H1 (cell line): ENCODE measurements around the gene UXT. TPM values are rescaled to one million over a fixed set of nuclear protein-coding genes. Genes with fewer than 3 reads are reported as not detected.

ENCODE experiments used
- CTCF ChIA-PET: fragments of 300-600 bp; sonication (Branson Sonifier 250); formaldehyde crosslinking; loops from one replicate; lab custom pipeline; 2021; ENCODE audit not compliant: partially characterized antibody; lab: Charles Lee
- POLR2A ChIA-PET: fragments of 300-600 bp; sonication (Branson Sonifier 250); formaldehyde crosslinking; loops from one replicate; lab custom pipeline; 2021; ENCODE audit warnings: inconsistent platforms; ENCODE audit not compliant: partially characterized antibody; lab: Charles Lee
- DNase-seq, 2 experiments: peaks; one replicate each; pipeline versions ENCODE4 v3.0.0 to v3.0.0-alpha.2; 2010 to 2022; ENCODE audit warnings: low spot score in 2 of 2, low read depth in 1 of 2, mixed read lengths in 1 of 2
- FAIRE-seq: peaks from 2 replicates; lab custom pipeline; 2011; peaks lifted over from hg19 to GRCh38; lab: Jason Lieb, UNC
- H2AFZ ChIP-seq: 2 replicates; pipeline ENCODE4 v1.8.1; 2012; ENCODE audit warnings: low read length, inconsistent platforms
- H2AK5ac ChIP-seq: 2 replicates; pipeline ENCODE4 v1.6.1; 2013; ENCODE audit warnings: low read depth, low read length
- H2BK120ac ChIP-seq: replicated peaks from 2 replicates; pipeline ENCODE3; 2013; ENCODE audit warnings: low read depth, low read length, inconsistent platforms
- H2BK12ac ChIP-seq: 2 replicates; pipeline ENCODE4 v1.6.1; 2013; ENCODE audit warnings: low read depth, low read length
- H2BK15ac ChIP-seq: 2 replicates; pipeline ENCODE4 v1.6.1; 2013; ENCODE audit warnings: low read length
- H2BK20ac ChIP-seq: 2 replicates; pipeline ENCODE4 v1.6.1; 2013; ENCODE audit warnings: low read length
- H2BK5ac ChIP-seq: 2 replicates; pipeline ENCODE4 v1.6.1; 2013; ENCODE audit warnings: low read depth, low read length
- H3K14ac ChIP-seq: 2 replicates; pipeline ENCODE4 v1.6.1; 2013; ENCODE audit warnings: inconsistent platforms; ENCODE audit not compliant: insufficient read length
- H3K18ac ChIP-seq: 2 replicates; pipeline ENCODE4 v1.6.1; 2013; ENCODE audit warnings: low read length; ENCODE audit errors: extremely low read depth
- H3K23ac ChIP-seq: 2 replicates; pipeline ENCODE4 v1.6.1; 2013; ENCODE audit warnings: inconsistent platforms; ENCODE audit not compliant: insufficient read length
- H3K23me2 ChIP-seq: 2 replicates; pipeline ENCODE4 v1.6.1; 2013; ENCODE audit warnings: low read depth, low read length
- H3K27ac ChIP-seq: 2 replicates; pipeline ENCODE4 v1.6.1; 2011; ENCODE audit warnings: low read depth, low read length, inconsistent platforms
- H3K27me3 ChIP-seq, 4 experiments: replicated peaks in 1 of 4; 1 replicate in 1 of 4; 2 replicates in 3 of 4; pipeline versions ENCODE4 v1.6.1 to v1.8.1; 2011 to 2013; ENCODE audit warnings: low read length in 3 of 4, mild to moderate bottlenecking in 3 of 4, inconsistent platforms in 2 of 4, mixed read lengths in 2 of 4, moderate library complexity in 1 of 4; ENCODE audit not compliant: control insufficient read depth in 3 of 4, insufficient read depth in 3 of 4; ENCODE audit errors: extremely low read depth in 1 of 4
- H3K36me3 ChIP-seq, 4 experiments: 2 replicates each; pipeline versions ENCODE4 v1.6.1 to v1.8.1; 2011 to 2013; ENCODE audit warnings: mild to moderate bottlenecking in 4 of 4, low read length in 3 of 4, moderate library complexity in 2 of 4, control low read depth in 1 of 4, inconsistent platforms in 1 of 4; ENCODE audit not compliant: insufficient read depth in 4 of 4, control insufficient read depth in 2 of 4
- H3K4ac ChIP-seq: replicated peaks from 2 replicates; pipeline ENCODE3; 2013; ENCODE audit warnings: low read length, low read depth, mixed read lengths, inconsistent platforms; ENCODE audit not compliant: insufficient read length
- H3K4me1 ChIP-seq, 4 experiments: replicated peaks in 1 of 4; 1 replicate in 1 of 4; 2 replicates in 3 of 4; pipeline versions ENCODE4 v1.6.1 to v1.8.1; 2011 to 2013; ENCODE audit warnings: low read length in 3 of 4, inconsistent platforms in 2 of 4, mixed read lengths in 1 of 4; ENCODE audit not compliant: insufficient read depth in 4 of 4, control insufficient read depth in 3 of 4
- H3K4me2 ChIP-seq, 2 experiments: 2 replicates each; pipeline versions ENCODE4 v1.6.1 to v1.8.1; 2011 to 2013; ENCODE audit warnings: low read depth in 2 of 2, low read length in 2 of 2, control low read depth in 1 of 2, inconsistent platforms in 1 of 2, mild to moderate bottlenecking in 1 of 2; ENCODE audit not compliant: insufficient read depth in 1 of 2
- H3K4me3 ChIP-seq, 4 experiments: fragments of 200-600, 300-600 bp in 1 of 4; sonication (generic), shearing (Covaris generic), sonication (Bioruptor Twin) in 1 of 4; 2 replicates each; pipeline versions ENCODE4 v1.5.1 to v1.8.1; 2011 to 2016; ENCODE audit warnings: low read length in 4 of 4, low read depth in 3 of 4, control low read depth in 2 of 4, inconsistent platforms in 2 of 4, mild to moderate bottlenecking in 2 of 4, mixed read lengths in 1 of 4, moderate library complexity in 1 of 4; ENCODE audit not compliant: insufficient read depth in 2 of 4; ENCODE audit errors: extremely low read depth in 1 of 4
- H3K56ac ChIP-seq: replicated peaks from 2 replicates; pipeline ENCODE3; 2013; ENCODE audit warnings: low read depth, mild to moderate bottlenecking, mixed read lengths, low read length, inconsistent platforms; ENCODE audit not compliant: insufficient read length
- H3K79me1 ChIP-seq: 2 replicates; pipeline ENCODE4 v1.6.1; 2013; ENCODE audit warnings: low read depth, low read length, control low read depth
- H3K79me2 ChIP-seq, 2 experiments: 2 replicates each; pipeline versions ENCODE4 v1.6.1 to v1.8.1; 2012 to 2013; ENCODE audit warnings: low read length in 2 of 2, mild to moderate bottlenecking in 2 of 2, inconsistent platforms in 1 of 2; ENCODE audit not compliant: insufficient read depth in 2 of 2, control insufficient read depth in 1 of 2
- H3K9ac ChIP-seq, 4 experiments: replicated peaks in 1 of 4; 1 replicate in 1 of 4; 2 replicates in 3 of 4; pipeline versions ENCODE4 v1.6.1 to v1.8.1; 2011 to 2013; ENCODE audit warnings: low read depth in 3 of 4, low read length in 3 of 4, control low read depth in 2 of 4, mild to moderate bottlenecking in 2 of 4, moderate library complexity in 2 of 4, inconsistent platforms in 1 of 4; ENCODE audit errors: extremely low read depth in 1 of 4
- H3K9me3 ChIP-seq, 2 experiments: 2 replicates each; pipeline versions ENCODE4 v1.6.1 to v1.8.1; 2012 to 2013; ENCODE audit warnings: mild to moderate bottlenecking in 2 of 2, moderate library complexity in 2 of 2, control low read depth in 1 of 2, inconsistent platforms in 1 of 2, low read depth in 1 of 2, low read length in 1 of 2, mixed read lengths in 1 of 2; ENCODE audit not compliant: insufficient read depth in 2 of 2
- H4K20me1 ChIP-seq, 2 experiments: replicated peaks in 1 of 2; 2 replicates each; pipeline versions ENCODE3 to v1.8.1; 2011 to 2013; ENCODE audit warnings: inconsistent platforms in 2 of 2, low read length in 2 of 2, mild to moderate bottlenecking in 1 of 2; ENCODE audit not compliant: insufficient read depth in 2 of 2, control insufficient read depth in 1 of 2
- H4K5ac ChIP-seq: 2 replicates; pipeline ENCODE4 v1.6.1; 2013; ENCODE audit warnings: low read length, low read depth, mixed read lengths, inconsistent platforms; ENCODE audit not compliant: insufficient read length
- H4K8ac ChIP-seq: 2 replicates; pipeline ENCODE4 v1.8.0; 2013; ENCODE audit warnings: mild to moderate bottlenecking, moderate library complexity, low read length, inconsistent platforms; ENCODE audit not compliant: insufficient read depth; ENCODE audit errors: extremely low read depth
- H4K91ac ChIP-seq: replicated peaks from 2 replicates; pipeline ENCODE3; 2013; ENCODE audit warnings: low read length, mixed read lengths, inconsistent platforms; ENCODE audit not compliant: insufficient read length
- ATF2 ChIP-seq: IDR thresholded peaks from 2 replicates; pipeline ENCODE4 v1.6.1; 2012; ENCODE audit warnings: low read length, inconsistent platforms
- BACH1 ChIP-seq: IDR thresholded peaks from 2 replicates; pipeline ENCODE4 v1.6.1; 2012; ENCODE audit warnings: low read length, improper control_type of control experiment
- FOSL1 ChIP-seq: IDR thresholded peaks from 2 replicates; pipeline ENCODE4 v1.6.1; 2011; ENCODE audit warnings: mild to moderate bottlenecking, low read depth, low read length, moderate library complexity; ENCODE audit not compliant: insufficient read depth
- POU5F1 ChIP-seq: IDR thresholded peaks from 2 replicates; pipeline ENCODE4 v1.6.1; 2011; ENCODE audit warnings: low read depth, mild to moderate bottlenecking, low read length, moderate library complexity
- RAD21 ChIP-seq, 2 experiments: IDR thresholded peaks in 1 of 2; conservative IDR thresholded peaks in 1 of 2; 2 replicates each; pipeline ENCODE4 v1.6.1; 2011; ENCODE audit warnings: low read depth in 2 of 2, low read length in 2 of 2, improper control_type of control experiment in 1 of 2, inconsistent platforms in 1 of 2, mild to moderate bottlenecking in 1 of 2, moderate library complexity in 1 of 2
- TBP ChIP-seq: IDR thresholded peaks from 2 replicates; pipeline ENCODE4 v1.6.1; 2011; ENCODE audit warnings: low read depth, low read length, improper control_type of control experiment
- TCF12 ChIP-seq: IDR thresholded peaks from 2 replicates; pipeline ENCODE4 v1.6.1; 2011; ENCODE audit warnings: low read depth, mild to moderate bottlenecking, low read length
- WGBS, 2 experiments: shearing (Covaris generic) in 1 of 2; methylation state at CpG; one replicate each; pipeline versions ENCODE4 v1.1.6 to v1.1.7; 2013 to 2015; ENCODE audit warnings: low lambda C conversion rate in 2 of 2, mixed read lengths in 2 of 2, inconsistent platforms in 1 of 2, low coverage in 1 of 2, missing lambda C conversion rate in 1 of 2; ENCODE audit not compliant: insufficient replicate concordance in 2 of 2, insufficient coverage in 1 of 2, insufficient read length in 1 of 2; ENCODE audit errors: extremely low coverage in 1 of 2, missing lambda C conversion rate in 1 of 2; 5-methylcytosine and 5-hydroxymethylcytosine counted together
- polyA plus RNA-seq, 7 experiments: library from polyadenylated mRNA; depleted of rRNA in 3 of 7; stranded (reverse) in 5 of 7; unstranded in 2 of 7; fragments of >200 nt in 5 of 7; fragments of 200-250 nt in 2 of 7; gene quantifications; 1 replicate in 5 of 7; 2 replicates in 1 of 7; 4 replicates in 1 of 7; pipeline versions ENCODE4 v1.2.1 to v1.2.3, GENCODE V29; 2011 to 2013; ENCODE audit warnings: missing spikeins in 2 of 7, mixed read lengths in 2 of 7
- total RNA-seq: library from RNA; stranded (reverse); fragmentation: NEBNext Ultra II Directional; extraction: Animal tissue kit (Norgen Biotek cat#: 25700); gene quantifications from 2 replicates; pipeline ENCODE4 v1.2.1, GENCODE V29; 2021
- TF ChIP-seq, protein P1 (sequence below), 3 experiments: IDR thresholded peaks; 1 replicate in 2 of 3; 2 replicates in 1 of 3; pipeline versions ENCODE4 v1.5.1 to v1.6.1; 2011; ENCODE audit warnings: low read length in 3 of 3, mild to moderate bottlenecking in 3 of 3, inconsistent platforms in 2 of 3, low read depth in 1 of 3, moderate library complexity in 1 of 3; ENCODE audit not compliant: insufficient read depth in 1 of 3; ENCODE audit errors: control extremely low read depth in 1 of 3

Gene UXT
- total and polyA plus RNA-seq, 2 of the 8 experiments (the other 6 are each of a cell fraction or from before 2014, with no cell fraction given) = 69.4 to 116 TPM

DNA sequence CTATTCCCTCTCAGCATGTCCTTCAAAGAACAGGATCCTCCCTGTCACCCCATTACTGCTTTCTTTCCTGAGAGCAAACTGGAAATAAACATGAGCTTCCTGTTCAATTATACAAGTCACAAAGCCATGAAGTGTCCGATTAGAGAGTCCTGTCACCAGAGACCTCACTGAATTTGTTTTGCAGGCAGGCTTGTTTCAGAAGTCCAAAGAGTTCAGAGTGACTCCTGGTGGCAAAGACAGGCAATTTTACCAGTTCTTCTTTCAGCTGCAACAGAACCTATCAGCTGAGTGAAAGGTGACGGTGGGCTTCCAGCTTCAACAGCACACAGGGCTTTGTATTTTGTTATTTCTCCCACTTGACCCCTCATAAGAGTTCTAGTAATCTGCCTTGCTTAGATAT is 15.1 kb downstream of the UXT start:
- Histone ChIP-seq H2BK20ac (no peak overlapping the region), H4K20me1 (peaks cover 0 to 8% of the 10 kb centered on the region in 2 experiments), H3K4me2 (no peak overlapping the region), H3K56ac (no peak overlapping the region), H3K9me3 (peaks cover 5 to 6% of the 10 kb centered on the region in 2 experiments; a peak in 2 of 4 replicates), H3K4me3 (no peak overlapping the region), H2AK5ac (no peak overlapping the region), H2BK12ac (no peak overlapping the region), H3K9ac (no peak overlapping the region), H2BK5ac (no peak overlapping the region), H4K8ac (no peak overlapping the region), H3K23ac (no peak overlapping the region), H3K27me3 (no peaks in the 10 kb centered on the region), H3K4me1 (peaks cover 0 to 1% (median 0%) of the 10 kb centered on the region in 4 experiments; a peak in 1 of 7 replicates), H3K14ac (no peak overlapping the region), H3K18ac (no peak overlapping the region), H4K5ac (no peak overlapping the region), H4K91ac (no peak overlapping the region), H3K36me3 (peaks cover 2 to 26% (median 13%) of the 10 kb centered on the region in 4 experiments; a peak in 6 of 8 replicates), H2BK15ac (no peak overlapping the region), H3K79me1 (no peaks in the 10 kb centered on the region), H2BK120ac (no peak overlapping the region), H3K23me2 (no peaks in the 10 kb centered on the region), H2AFZ (no peak overlapping the region), H3K4ac (no peak overlapping the region), H3K27ac (no peak overlapping the region), H3K79me2 (peaks cover 0 to 11% of the 10 kb centered on the region in 2 experiments; a peak in 3 of 4 replicates)
- ChIA-PET CTCF (interaction anchor here (0.7 to 3.1 kb wide), 24 partner anchors 10 to 147 kb away, joined by 3 to 15 read pairs (median 4); partner anchors contain the start of genes ARAF, CFP and TIMP1), POLR2A (interaction anchor here (1.5 to 1.6 kb wide), 3 partner anchors 9 to 20 kb away, joined by 3 to 4 read pairs (median 4); partner anchors contain the start of gene CFP)
- WGBS, 2 experiments = 75% methylated on average over 2 of the region's 2 CpGs; no CpG with 5 or more reads in 1 of the 2 experiments
- FAIRE-seq (peak; percentile 77), DNase-seq (no peak)
- TF ChIP-seq BACH1 = no peak
- TF ChIP-seq, protein P1, sequence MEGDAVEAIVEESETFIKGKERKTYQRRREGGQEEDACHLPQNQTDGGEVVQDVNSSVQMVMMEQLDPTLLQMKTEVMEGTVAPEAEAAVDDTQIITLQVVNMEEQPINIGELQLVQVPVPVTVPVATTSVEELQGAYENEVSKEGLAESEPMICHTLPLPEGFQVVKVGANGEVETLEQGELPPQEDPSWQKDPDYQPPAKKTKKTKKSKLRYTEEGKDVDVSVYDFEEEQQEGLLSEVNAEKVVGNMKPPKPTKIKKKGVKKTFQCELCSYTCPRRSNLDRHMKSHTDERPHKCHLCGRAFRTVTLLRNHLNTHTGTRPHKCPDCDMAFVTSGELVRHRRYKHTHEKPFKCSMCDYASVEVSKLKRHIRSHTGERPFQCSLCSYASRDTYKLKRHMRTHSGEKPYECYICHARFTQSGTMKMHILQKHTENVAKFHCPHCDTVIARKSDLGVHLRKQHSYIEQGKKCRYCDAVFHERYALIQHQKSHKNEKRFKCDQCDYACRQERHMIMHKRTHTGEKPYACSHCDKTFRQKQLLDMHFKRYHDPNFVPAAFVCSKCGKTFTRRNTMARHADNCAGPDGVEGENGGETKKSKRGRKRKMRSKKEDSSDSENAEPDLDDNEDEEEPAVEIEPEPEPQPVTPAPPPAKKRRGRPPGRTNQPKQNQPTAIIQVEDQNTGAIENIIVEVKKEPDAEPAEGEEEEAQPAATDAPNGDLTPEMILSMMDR (IDR thresholded peaks at IDR 0.05; ENCODE audit: control extremely low read depth in 1 of 3, insufficient read depth in 1 of 3, low read depth in 1 of 3, low read length in 3 of 3) = peak in 2 of 3 experiments; percentile 36 to 39; a peak in 3 of 4 replicates
- TF ChIP-seq ATF2 = no peak
- no peak for TF ChIP-seq TBP
- no peak for TF ChIP-seq FOSL1
- TF ChIP-seq RAD21 (IDR thresholded peaks at IDR 0.05 in 1 of 2, conservative IDR thresholded peaks at IDR 0.05 in 1 of 2; ENCODE audit: low read depth in 2 of 2, low read length in 2 of 2) = peak; percentile 30 to 49; a peak in 3 of 4 replicates
- TF ChIP-seq POU5F1 = no peak
- no peak for TF ChIP-seq TCF12
